ENCODE measurements around the gene HCK.
"Not testable (repeated sequence)": the region's sequence is repeated elsewhere in the genome, so short reads cannot be mapped to it uniquely, and the experiment has no call there.

Gene HCK

DNA sequence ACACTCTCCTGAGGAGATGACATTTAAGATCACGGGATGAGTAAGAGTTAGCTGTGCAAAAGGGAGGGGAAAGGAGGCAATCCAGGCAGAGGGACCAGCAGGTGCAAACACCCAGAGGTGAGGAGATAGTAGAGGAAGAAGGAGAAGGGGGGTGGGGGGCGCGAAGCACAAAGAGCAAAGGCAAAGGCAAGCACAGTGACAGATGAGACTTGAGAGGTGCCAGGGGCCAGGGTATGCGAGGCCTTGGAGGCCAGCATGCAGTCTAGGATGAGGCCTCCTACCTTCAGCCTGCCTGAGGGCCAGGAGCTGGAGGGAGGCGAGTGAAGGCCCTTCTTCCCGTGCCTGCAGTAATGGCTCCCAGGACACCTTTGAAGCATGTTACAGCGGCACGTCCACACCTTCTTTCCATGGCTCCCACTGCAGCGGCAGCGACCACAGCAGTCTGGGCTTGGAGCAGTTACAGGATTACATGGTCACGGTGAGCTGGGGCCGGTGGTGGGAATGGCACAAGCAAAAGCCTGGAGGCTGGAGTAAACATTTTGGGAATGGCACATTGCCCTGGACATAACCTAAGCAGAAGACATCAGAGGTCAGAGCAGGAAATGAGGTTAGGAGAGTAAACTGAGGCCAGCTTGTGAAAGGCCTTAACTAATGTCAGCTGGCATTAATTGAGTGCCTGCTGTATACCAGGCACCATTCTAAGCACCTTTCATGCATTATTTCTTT lies 23.2 kb upstream of the HCK start:
- no peak for DNase-seq (ENCODE audit: low read depth in 1 of 2, low spot score in 1 of 2)

DNA sequence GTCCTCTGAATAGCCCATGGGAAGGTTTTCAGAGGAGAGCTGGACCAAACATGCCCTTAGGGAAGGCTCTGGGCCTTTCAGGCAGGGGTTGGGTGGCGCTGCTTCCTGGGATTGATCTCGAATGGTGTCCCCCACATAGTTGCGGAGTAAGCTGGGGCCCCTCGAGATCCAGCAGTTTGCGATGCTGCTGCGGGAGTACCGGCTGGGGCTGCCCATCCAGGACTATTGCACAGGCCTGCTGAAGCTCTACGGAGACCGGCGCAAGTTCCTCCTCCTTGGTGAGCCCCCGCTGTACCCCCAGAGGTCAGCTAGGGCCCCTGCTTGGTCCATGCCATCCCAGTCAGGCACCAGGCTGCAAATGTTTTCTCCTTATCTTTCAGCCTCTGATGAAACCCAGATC lies 22.5 kb upstream of the HCK start:
- DNase-seq (ENCODE audit: low read depth in 1 of 2, low spot score in 1 of 2): no peak

DNA sequence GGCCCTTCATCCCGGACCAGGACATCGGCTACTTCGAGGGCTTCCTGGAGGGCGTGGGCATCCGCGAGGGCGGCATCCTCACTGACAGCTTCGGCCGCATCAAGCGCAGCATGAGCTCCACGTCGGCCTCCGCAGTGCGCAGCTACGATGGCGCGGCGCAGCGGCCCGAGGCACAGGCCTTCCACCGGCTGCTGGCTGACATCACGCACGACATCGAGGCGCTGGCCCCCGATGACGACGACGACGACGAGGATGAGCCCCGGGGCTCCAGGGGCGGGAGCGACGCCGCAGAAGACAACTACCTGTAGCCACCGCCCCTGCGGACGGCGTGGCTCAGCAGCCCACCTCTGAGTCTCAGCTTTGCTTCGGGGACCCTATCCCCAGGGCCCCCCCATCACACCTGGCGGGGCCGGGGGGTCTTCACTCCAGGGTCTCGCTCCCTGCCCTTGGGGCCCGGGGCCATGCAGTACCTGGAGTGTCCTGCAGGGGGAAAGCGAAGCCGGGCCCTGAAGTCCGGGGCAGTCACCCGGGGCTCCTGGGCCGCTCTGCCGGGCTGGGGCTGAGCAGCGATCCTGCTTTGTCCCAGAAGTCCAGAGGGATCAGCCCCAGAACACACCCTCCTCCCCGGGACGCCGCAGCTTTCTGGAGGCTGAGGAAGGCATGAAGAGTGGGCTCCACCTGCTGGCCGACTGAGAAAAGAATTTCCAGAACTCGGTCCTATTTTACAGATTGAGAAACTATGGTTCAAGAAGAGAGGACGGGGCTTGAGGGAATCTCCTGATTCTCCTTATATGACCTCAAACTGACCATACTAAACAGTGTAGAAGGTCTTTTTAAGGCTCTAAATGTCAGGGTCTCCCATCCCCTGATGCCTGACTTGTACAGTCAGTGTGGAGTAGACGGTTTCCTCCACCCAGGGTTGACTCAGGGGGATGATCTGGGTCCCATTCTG lies 20.8 kb upstream of the HCK start:
- DNase-seq (ENCODE audit: low read depth in 1 of 2, low spot score in 1 of 2): peak; percentile 31 to 33

DNA sequence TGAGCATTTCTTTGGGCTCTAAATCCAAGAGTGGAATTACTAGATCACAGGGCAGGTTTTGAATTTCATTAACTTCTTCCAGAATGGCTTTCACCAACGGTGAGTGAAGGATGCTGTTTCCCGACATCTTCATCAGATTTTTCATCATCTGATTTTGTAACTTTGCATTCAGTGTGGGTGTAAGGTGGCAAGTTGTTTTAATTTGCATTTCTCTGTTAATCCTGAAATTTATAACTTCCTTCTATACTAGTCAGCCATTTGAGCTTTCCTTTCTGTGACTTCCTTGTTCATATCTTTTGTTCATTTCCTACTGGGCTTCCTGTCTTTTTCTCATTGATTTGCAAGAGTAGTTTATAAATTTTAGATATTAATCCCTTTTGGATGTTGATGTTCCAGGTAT lies 18.7 kb upstream of the HCK start:
- no peak for DNase-seq (ENCODE audit: low read depth in 1 of 2, low spot score in 1 of 2)

DNA sequence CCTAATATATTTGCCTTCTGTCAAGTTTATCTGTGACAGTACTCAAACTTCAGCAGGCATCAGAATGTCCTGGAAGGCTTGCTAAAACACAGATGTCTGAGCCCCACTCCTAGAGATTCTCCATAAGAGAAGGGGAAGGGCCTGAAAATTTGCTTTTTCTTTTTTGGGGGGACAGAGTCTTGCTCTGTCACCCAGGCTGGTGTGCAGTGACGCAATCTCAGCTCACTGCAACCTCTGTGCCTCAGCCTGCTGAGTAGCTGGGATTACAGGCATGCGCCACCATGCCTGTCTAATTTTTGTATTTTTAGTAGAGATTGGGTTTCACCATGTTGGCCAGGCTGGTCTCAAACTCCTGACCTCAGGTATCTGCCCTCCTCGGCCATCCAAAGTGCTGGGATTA lies 18.3 kb upstream of the HCK start:
- DNase-seq (ENCODE audit: low read depth in 1 of 2, low spot score in 1 of 2): not testable (repeated sequence)

DNA sequence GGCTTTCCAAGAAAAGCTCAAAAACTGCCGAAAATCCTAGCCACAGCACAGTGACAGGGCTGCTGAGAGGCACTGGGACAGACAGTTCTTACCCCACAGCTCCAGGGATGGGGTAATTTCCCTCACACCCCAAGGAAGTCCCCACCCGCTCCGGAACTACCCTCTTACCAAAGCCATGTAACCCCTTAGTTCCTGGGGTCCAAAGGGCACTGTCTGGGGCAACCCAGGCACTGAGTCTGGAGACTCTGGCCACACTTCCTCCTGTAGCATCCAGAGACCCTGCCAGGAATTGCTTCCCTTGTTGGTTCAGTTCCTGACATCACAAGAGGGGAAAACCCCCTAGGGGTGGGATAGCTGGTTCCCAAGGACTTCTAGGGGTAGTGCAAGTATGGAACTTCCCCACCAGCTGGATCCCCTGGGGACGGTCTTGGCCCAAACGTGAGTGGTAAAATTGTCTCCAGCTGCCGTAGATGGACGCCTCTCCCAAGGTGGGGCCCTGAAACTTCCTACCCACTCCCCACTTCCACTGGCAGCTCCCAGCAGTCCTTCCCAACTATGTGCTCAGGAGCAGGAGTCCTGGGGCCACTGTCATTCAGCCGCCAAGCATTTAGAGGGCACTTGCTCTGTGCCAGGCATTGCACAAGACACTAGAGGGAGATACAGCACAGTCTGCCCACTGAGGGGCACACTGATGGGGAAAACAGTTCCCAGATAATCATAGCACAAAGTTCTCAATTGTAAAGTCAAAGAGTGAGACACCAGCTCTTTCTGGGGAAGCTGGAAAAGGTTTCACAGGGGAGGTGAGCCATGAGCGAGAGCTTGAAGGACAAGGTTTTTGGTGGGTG lies 17.2 kb upstream of the HCK start:
- no peak for DNase-seq (ENCODE audit: low read depth in 1 of 2, low spot score in 1 of 2)

DNA sequence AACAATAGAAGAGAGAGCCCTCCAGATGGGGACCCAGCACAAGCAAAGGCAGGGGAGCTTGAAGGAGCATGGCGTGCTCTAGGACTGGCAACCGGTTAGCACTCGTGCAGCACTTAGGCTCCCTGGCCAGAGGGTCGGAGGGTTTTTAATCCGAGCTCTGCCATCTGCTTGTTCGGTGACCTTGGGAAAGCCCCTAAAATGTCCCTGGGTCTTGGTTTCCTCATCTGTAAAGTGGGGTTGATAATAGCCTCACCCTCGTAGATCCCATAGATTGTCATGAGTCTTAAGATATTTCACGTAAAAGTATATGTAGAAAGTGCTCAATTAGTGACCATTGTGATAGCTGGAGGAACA lies 16.6 kb upstream of the HCK start:
- DNase-seq (ENCODE audit: low read depth in 1 of 2, low spot score in 1 of 2): no peak

DNA sequence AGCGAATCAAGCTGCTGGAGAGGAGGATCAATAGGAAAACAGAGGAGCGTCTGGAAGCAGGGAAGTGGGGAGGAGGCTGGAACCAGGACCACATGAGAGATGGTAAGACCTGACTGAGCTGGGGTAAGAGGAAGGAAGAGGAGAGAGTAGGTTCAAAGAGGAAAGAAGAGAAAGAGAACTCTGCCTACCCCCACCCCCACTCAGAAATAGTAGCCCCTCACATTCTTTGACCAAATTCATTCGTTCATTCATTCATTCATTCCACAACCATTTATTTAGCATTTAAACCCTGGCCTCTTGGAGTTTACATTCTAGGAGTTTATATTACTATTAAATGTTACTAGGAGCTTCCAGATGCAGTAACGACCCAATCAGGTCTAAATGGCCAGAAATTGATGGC lies 15.8 kb upstream of the HCK start:
- DNase-seq (ENCODE audit: low read depth in 1 of 2, low spot score in 1 of 2): no peak

DNA sequence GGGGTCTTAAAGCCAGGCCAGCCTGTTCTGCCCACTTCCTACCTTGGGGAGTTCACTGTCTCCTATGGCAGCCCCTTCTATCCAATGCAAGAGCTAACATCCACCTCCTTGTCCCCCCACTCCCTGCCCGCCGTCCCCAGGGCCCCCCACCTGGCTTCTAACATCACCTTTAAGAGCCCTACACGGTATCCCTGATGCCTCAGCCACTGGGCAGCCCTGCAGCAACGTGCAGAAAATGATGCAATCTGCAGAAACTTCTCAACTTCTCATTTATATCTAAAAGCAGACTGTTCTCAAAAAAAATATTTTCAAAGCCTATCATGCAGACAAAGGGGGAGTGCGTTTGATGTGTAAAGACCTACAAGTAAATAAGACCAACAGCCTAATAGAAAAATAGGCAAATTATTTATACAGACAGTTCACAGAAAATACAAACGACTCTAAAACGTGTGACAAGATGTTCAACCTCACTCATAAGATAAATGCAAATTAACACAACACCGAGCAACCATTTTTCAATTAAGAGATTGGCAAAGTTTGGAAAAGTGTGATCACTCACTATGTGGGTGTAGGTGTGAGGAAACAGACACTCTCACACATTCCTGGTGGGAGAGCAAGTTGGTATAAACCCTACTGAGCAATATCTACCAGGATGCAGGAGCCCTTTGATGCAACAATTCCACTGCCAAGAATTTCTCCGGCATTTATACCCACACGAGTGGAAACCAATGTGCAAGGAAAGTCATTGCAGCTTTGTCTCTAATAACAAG lies 15.1 kb upstream of the HCK start:
- DNase-seq (ENCODE audit: low read depth in 1 of 2, low spot score in 1 of 2): no peak

DNA sequence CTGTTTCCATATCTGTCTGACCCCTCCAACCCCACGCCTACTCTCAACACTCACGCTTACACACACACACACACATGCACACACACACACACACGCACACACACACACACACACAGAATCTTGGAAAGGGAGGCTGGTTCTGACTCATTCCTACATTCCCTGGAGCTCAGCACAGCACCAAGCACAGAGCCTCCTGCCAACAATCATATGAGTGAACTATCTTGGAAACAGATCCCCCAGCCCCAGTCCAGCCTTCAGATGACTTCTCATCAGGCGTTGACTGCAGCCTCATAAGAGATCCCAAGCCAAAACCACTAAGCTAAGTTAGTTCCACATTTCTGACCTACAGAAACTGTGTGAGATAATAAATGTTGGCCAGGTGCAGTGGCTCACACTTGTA lies 14.1 kb upstream of the HCK start:
- DNase-seq (ENCODE audit: low read depth in 1 of 2, low spot score in 1 of 2): no peak

DNA sequence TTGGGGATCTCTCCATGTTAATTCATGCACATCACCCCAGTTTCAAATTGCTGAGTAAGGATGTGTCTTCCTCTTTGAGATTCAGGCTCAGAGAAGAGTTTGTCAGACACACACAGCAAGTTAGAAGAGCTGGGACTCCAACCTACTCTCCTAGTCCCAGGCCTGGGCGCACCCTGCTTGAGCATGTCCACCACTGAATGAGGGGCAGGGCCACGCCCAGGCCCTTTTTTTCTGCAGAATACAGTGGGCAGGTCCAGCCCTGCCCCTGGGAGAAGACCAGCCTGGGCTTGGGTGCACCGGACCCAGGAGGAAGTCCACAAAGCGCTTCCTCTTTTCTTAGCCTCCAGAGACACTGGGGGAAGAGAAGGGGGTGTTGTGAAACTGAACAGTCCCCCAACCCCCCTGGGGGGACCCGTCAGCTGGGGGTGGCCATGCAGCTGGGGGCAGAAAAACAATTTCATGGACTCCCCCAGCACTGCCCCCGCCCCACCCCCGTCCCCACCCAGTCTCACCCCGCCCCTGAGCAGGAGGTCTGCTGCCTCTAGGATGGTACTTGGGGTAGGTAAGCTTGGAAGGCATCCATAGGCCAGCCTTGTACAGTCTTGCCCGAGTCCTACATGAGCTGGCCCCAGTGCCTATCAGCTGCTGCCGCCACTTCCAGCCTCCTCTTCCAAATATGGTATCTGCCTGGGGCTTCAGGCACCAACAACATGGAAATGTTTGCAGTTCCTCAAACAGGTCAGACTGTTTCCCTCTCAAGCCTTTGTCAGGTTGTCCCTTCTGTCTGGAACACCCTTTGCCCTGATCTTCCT lies 11.7 kb upstream of the HCK start:
- DNase-seq (ENCODE audit: low read depth in 1 of 2, low spot score in 1 of 2): no peak

DNA sequence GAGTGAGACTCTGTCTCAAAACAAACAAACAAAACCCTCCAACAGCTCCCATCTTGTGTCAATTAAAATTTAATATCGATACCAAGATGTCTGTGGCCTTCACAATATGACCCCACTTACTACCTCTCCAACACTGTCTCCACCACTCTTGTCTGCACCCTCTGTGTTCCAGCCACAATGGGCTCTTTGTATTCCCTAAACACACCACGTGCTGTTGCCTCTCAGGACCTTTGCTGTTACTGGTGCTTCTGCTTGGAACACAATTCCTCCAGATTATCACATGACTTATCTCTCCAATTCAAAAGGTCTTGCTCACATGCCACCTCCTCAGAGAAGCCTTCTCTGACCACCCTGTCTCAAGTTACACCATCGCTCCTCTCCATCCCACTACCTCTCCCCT lies 6.0 kb upstream of the HCK start:
- no peak for DNase-seq (ENCODE audit: low read depth in 1 of 2, low spot score in 1 of 2)

DNA sequence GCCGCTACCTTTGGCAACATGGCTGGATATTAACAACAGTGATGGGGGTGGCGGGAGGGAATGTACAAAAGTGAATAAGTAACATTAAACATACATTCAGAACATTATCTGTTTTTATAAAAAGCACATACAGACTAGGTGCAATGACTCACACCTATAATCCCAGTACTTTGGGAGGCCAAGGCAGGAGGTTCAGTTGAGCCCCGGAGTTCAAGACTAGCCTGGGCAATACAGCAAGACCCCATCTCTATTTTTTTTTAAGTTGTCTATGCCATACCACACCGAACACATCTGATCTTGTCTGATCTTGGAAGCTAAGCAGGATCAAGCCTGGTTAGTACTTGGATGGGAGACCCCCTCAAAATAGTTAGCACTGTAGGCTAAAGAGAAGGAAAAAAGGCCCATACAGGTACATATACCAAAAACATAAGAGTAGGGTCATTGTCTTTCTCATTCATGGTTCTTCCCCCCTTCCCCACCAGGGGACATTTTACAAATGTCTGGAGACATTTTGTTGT lies 1.7 kb upstream of the HCK start:
- no peak for DNase-seq (ENCODE audit: low read depth in 1 of 2, low spot score in 1 of 2)

DNA sequence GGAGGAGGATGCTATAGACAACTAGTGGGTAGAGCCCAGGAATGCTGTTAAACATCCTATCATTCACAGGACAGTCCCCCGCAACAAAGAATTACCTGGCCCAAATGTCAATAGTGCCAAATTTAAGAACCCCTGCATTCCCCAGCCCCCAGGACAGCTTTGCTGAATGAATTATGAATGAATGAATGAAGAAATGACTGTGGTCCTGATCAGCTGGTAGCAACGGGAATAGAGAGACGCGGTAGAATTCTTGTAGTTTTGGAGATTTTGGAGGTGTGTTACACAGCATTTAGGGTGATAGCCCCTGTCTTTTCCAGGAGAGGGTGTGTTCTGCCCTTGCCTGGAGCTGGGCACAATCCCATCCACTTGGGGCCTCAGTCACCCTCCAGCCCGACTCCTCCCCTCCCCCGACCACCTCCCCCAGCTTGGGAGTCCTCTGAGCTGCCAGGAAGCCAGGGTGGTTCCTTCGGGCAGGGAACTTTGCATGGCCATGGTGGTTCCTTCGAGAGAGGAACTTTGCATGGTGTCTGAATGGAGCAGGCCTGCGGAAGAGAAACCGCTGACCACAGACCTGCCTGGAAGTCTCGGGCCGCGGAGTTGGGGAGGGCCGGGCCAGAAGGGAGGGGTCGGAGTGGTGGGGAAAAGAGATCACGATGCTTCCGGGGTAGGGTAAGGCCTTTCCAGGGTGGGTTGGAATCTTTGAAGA lies 1.0 kb upstream of the HCK start:
- no peak for DNase-seq (ENCODE audit: low read depth in 1 of 2, low spot score in 1 of 2)

DNA sequence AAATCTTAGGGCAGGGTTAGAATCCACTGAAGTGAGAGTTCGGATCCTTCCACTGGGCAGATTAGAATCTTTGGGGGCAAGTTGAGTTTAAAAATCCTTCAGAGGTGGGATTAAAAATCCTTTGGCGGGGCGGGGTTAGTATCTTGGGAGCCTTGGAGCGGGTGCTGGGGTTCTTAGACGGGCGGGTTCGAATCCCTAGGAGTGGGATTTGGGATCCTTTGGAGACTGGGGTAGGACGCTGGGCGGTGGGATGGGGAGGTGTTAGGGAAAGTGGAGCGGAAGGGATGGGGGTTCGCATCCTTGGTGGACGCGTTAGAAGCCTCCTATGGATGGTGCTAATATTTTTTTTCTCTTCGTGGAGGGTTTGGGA lies 337 bp upstream of the HCK start:
- no peak for DNase-seq (ENCODE audit: low read depth in 1 of 2, low spot score in 1 of 2)

DNA sequence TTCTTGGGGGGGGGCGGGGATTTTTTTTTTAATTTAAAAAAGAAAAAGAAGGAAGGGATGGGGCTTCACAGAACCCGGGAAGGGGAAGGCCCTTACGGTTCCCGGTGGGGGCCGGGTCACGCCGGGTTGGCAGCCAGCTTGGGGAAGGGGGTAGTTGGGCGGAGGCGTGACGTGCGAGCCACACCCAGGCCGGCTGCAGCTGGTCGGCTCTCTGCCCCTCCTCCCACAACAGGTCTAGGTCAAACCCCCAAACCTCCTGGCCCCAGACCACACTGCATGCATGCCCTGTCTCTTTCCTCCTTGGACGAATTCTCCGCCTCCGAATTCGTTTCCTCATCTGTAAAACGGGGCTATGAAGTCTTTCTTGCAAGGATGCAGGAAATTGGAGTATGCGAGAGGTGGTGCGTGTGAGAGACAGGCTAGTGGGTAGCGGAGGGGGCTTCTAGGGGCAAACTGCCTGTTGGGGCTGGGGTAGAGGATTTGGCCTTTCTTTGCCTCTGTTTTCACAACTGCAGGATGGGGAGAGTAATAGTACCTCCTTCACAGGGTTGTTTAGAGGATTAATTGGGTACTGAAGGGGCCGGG lies 828 bp downstream of the HCK start:
- no peak for DNase-seq (ENCODE audit: low read depth in 1 of 2, low spot score in 1 of 2)

DNA sequence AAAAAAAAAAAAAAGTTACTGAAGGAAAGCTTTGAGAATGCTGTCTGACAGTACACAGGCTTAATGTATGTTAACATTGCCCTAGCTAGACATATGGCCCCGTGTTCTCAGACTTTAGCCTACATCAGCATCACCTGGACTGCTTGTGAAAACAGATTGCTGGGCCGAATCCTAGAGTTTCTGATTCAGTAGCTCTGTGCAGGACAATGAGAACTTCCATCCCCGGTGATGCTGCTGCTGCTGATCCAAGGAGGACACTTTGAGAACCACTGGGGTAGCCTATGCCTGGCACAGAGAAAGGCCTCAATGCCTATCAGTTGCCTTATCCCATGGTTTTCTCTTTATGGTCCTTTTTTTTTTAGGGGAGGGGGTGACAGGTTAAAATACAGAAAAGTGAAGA lies 1.6 kb downstream of the HCK start:
- no peak for DNase-seq (ENCODE audit: low read depth in 1 of 2, low spot score in 1 of 2)

DNA sequence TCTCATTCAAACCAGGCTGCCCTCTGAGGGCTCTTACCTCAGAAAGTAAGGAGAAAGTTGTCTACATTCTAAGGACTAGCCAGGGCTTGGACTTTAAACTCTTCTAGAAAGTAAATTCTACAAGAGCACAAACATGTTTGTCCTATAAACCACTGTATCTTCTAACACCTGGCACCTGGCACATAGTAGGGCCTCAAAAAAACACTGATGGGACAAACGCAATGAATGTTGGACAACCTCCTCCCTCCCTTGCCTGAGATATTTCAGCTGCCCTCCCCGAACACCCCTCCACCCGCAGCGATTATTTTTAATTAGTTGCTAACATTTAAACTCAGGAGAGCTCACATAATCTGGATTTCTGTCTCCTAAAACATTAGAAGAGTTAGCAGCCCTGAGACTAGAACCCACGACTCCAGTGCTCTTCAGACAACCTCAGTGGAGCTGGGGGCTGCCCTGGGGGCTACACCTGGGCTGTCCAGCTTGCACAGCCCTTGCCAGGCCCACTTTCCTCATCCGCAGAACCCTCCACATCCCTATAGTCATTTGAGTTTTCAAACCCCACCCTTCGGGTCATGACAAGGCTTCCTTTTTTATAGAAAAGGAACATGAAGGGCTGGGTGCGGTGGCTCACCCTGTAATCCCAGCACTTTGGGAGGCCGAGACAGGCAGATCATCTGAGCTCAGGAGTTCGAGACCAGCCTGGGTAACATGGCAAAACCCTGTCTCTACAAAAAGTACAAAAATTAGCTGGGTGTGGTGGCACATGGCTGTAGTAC lies 4.9 kb downstream of the HCK start:
- no peak for DNase-seq (ENCODE audit: low read depth in 1 of 2, low spot score in 1 of 2)

Measured in activated CD4-positive, alpha-beta T cell treated with anti-CD3 and anti-CD28 coated beads, Interleukin-2, amount 50 U/mL, for 24 hours (primary cell).